HCT116 (cell line): Measurements from ENCODE around the gene KPNA5.
"Not testable (repeated sequence)": the region's sequence is repeated elsewhere in the genome, so short reads cannot be mapped to it uniquely, and the experiment has no call there.

ENCODE experiments used
- EGR1 ChIP-seq: IDR thresholded peaks from 2 replicates; pipeline ENCODE4 v1.6.1; 2012; ENCODE audit warnings: low read depth
- POLR2A ChIP-seq: IDR thresholded peaks from 2 replicates; pipeline ENCODE4 v1.7.0; 2011; ENCODE audit warnings: borderline replicate concordance; ENCODE audit not compliant: insufficient read depth, insufficient read length; ENCODE audit errors: extremely low read depth
- RAD21 ChIP-seq: IDR thresholded peaks from 2 replicates; pipeline ENCODE4 v1.6.1; 2012; ENCODE audit warnings: low read depth, mild to moderate bottlenecking
- SRF ChIP-seq: IDR thresholded peaks from 2 replicates; pipeline ENCODE4 v1.6.1; 2012; ENCODE audit warnings: low read depth
- TF ChIP-seq, protein P1 (sequence below), 3 experiments: fragments of 200-600 bp in 1 of 3; sonication (generic) in 1 of 3; IDR thresholded peaks in 2 of 3; conservative IDR thresholded peaks in 1 of 3; 2 replicates each; pipeline ENCODE4 v1.5.1; 2012 to 2017; ENCODE audit warnings: low read depth in 2 of 3, low read length in 2 of 3, antibody characterized with exemption in 1 of 3, borderline replicate concordance in 1 of 3, control low read depth in 1 of 3, mild to moderate bottlenecking in 1 of 3, mixed read lengths in 1 of 3, mixed run types in 1 of 3, moderate library complexity in 1 of 3; ENCODE audit not compliant: insufficient read depth in 1 of 3

DNA sequence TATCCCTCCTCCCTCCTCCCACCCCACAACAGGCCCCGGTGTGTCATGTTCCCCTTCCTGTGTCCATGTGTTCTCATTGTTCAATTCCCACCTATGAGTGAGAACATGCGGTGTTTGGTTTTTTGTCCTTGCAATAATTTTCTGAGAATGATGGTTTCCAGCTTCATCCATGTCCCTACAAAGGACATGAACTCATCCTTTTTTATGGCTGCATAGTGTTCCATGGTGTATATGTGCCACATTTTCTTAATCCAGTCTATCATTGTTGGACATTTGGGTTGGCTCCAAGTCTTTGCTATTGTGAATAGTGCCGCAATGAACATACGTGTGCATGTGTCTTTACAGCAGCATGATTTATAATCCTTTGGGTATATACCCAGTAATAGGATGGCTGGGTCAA lies 11.9 kb downstream of the KPNA5 start:
- TF ChIP-seq SRF, POLR2A, RAD21, EGR1: not testable (repeated sequence)
- TF ChIP-seq, protein P1, sequence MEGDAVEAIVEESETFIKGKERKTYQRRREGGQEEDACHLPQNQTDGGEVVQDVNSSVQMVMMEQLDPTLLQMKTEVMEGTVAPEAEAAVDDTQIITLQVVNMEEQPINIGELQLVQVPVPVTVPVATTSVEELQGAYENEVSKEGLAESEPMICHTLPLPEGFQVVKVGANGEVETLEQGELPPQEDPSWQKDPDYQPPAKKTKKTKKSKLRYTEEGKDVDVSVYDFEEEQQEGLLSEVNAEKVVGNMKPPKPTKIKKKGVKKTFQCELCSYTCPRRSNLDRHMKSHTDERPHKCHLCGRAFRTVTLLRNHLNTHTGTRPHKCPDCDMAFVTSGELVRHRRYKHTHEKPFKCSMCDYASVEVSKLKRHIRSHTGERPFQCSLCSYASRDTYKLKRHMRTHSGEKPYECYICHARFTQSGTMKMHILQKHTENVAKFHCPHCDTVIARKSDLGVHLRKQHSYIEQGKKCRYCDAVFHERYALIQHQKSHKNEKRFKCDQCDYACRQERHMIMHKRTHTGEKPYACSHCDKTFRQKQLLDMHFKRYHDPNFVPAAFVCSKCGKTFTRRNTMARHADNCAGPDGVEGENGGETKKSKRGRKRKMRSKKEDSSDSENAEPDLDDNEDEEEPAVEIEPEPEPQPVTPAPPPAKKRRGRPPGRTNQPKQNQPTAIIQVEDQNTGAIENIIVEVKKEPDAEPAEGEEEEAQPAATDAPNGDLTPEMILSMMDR (IDR thresholded peaks at IDR 0.05 in 2 of 3, conservative IDR thresholded peaks at IDR 0.05 in 1 of 3; ENCODE audit: borderline replicate concordance in 1 of 3, insufficient read depth in 1 of 3, low read depth in 2 of 3, low read length in 2 of 3): not testable (repeated sequence)
